ENCODE measurements around the gene NDRG3. TPM values are rescaled to one million over a fixed set of nuclear protein-coding genes. Genes with fewer than 3 reads are reported as not detected.
A peak's percentile ranks its signal among the peaks of the same experiment; 100 is the strongest.

NDRG3 gene
- total and polyA plus RNA-seq, 10 of the 15 experiments (the other 5 are each of a cell fraction or from before 2014, with no cell fraction given) = 11.2 to 29.7 (median 14.9) TPM

DNA sequence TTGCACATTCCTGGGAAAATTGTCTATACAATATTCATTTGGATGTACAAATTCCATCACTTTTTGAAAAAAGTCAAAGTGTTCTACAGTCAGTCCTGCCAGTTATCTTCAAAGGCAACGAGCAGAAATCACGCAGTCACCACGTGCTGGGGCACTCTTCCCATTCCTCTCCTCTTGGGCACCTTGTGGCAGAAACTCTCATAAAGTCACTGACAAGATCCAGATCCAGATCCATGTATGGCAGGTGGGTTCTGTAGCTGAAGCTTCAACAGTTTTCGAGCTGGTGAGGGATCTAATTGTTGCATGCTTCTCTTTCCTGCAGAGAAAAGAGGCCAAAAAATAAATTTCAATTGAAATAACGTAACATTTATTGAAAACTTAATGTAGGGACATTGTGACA is 6.7 kb upstream of the NDRG3 start:
- Histone ChIP-seq H3K27me3 (replicated peaks in 1 of 2; ENCODE audit: control insufficient read depth in 2 of 2, insufficient read depth in 2 of 2, low read length in 1 of 2) (no peaks in the 10 kb centered on the region), H3K9ac (ENCODE audit: control insufficient read depth, insufficient read depth, low read length) (no peak overlapping the region), H3K9me3 (replicated peaks; ENCODE audit: control insufficient read depth, insufficient read depth, low read length) (no peaks in the 10 kb centered on the region), H2AFZ (ENCODE audit: control insufficient read depth, low read depth, low read length) (no peak overlapping the region), H3K36me3 (ENCODE audit: control insufficient read depth in 2 of 2, insufficient read depth in 2 of 2, low read length in 1 of 2) (peaks cover 2 to 6% of the 10 kb centered on the region in 2 experiments; a peak in 2 of 4 replicates), H3K79me2 (ENCODE audit: control insufficient read depth, insufficient read depth, low read length) (no peaks in the 10 kb centered on the region), H3K4me3 (no peak overlapping the region), H3K4me1 (ENCODE audit: control insufficient read depth, insufficient read depth, low read length) (peaks cover 7% of the 10 kb centered on the region), H3K4me2 (ENCODE audit: control insufficient read depth, insufficient read depth) (no peak overlapping the region), H4K20me1 (ENCODE audit: control insufficient read depth, insufficient read depth) (no peaks in the 10 kb centered on the region), H3K27ac (ENCODE audit: control insufficient read depth, insufficient read depth) (no peak overlapping the region)
- DNase-seq (ENCODE audit: low read depth, low spot score) = no peak
- intact Hi-C loops (cut with micrococcal nuclease; ENCODE audit: unreplicated experiment) = loop anchor here (10.0 kb wide), 1 partner anchor 288 kb away; no protein-coding TSS in a partner anchor
- no peak for ATAC-seq
- TF ChIP-seq KAT2A (conservative IDR thresholded peaks at IDR 0.05; ENCODE audit: control insufficient read depth, low read depth, low read length) = no peak
- TF ChIP-seq CBX5 (IDR thresholded peaks at IDR 0.05; ENCODE audit: low read depth) = no peak
- TF ChIP-seq, protein P1, sequence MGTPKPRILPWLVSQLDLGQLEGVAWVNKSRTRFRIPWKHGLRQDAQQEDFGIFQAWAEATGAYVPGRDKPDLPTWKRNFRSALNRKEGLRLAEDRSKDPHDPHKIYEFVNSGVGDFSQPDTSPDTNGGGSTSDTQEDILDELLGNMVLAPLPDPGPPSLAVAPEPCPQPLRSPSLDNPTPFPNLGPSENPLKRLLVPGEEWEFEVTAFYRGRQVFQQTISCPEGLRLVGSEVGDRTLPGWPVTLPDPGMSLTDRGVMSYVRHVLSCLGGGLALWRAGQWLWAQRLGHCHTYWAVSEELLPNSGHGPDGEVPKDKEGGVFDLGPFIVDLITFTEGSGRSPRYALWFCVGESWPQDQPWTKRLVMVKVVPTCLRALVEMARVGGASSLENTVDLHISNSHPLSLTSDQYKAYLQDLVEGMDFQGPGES (IDR thresholded peaks at IDR 0.05) = no peak
- 88% methylated on average over 5 of the region's 5 CpGs for WGBS (ENCODE audit: insufficient coverage, insufficient replicate concordance, low lambda C conversion rate, missing lambda C conversion rate)
- FAIRE-seq = no peak
- RAD21 ChIA-PET (ENCODE audit: unreplicated experiment) = interaction anchor here (0.6 to 0.7 kb wide), 2 partner anchors 21 to 111 kb away, joined by 3 read pairs; partner anchors contain the start of gene DSN1
- SMC1A ChIA-PET (ENCODE audit: uncharacterized antibody, unreplicated experiment) = no interaction called here
- POLR2A ChIA-PET = no interaction called here
- CTCF ChIA-PET = interaction anchor here (6.0 kb wide), 1 partner anchor 8 kb away, joined by 45 read pairs; the partner anchor contains the start of gene NDRG3
- no TSS peak for BruUV-seq (replicated peaks)
- in situ Hi-C loops (cut with MboI) = no loop called here

DNA sequence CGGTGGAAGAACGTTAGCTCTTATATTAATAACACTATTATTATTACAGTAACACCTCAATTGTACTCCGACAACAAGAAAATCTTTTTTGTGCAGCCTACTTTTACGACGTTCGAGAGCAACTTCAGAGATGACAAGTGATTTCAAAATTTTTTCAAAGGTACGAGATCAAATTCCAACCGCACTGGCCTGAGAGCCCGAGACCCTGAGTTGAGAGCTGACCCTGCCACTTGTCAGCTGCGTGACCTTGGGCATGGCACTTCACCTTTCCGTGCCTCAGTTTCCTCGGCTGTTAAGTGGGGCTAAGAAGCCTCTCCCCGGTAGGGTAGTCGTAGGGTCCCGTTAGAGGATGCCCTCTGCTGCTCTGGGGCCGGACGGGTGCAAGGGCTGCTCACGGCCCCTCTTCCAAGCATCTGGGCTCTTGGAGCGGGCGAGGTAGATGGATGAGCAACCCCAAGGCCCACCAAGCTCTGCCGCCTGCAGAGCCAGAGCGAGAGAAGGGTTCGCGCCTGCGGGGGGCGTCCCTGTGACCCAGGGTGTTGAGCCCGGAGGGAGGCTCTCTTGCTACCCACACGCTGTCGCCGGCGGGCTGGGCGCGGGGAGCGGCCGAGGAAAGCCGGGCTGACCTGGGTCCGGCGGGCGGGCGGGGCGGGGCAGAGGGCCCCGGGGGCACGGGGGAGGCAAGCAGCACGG is 510 bp downstream of the NDRG3 start:
- Histone ChIP-seq H3K4me2 (ENCODE audit: control insufficient read depth, insufficient read depth) (peak overlapping the region; percentile 79), H3K79me2 (ENCODE audit: control insufficient read depth, insufficient read depth, low read length) (no peaks in the 10 kb centered on the region), H2AFZ (ENCODE audit: control insufficient read depth, low read depth, low read length) (peak overlapping the region; percentile 83), H3K4me3 (peak overlapping the region; percentile 94), H4K20me1 (ENCODE audit: control insufficient read depth, insufficient read depth) (no peaks in the 10 kb centered on the region), H3K4me1 (ENCODE audit: control insufficient read depth, insufficient read depth, low read length) (no peaks in the 10 kb centered on the region), H3K27ac (ENCODE audit: control insufficient read depth, insufficient read depth) (no peak overlapping the region), H3K9me3 (replicated peaks; ENCODE audit: control insufficient read depth, insufficient read depth, low read length) (no peaks in the 10 kb centered on the region), H3K36me3 (ENCODE audit: control insufficient read depth in 2 of 2, insufficient read depth in 2 of 2, low read length in 1 of 2) (no peaks in the 10 kb centered on the region), H3K27me3 (replicated peaks in 1 of 2; ENCODE audit: control insufficient read depth in 2 of 2, insufficient read depth in 2 of 2, low read length in 1 of 2) (no peaks in the 10 kb centered on the region), H3K9ac (ENCODE audit: control insufficient read depth, insufficient read depth, low read length) (peak overlapping the region; percentile 59)
- SMC1A ChIA-PET (ENCODE audit: uncharacterized antibody, unreplicated experiment) = interaction anchor here (0.9 to 2.6 kb wide), 8 partner anchors 9 to 239 kb away, joined by 3 to 11 read pairs (median 3); no protein-coding TSS in a partner anchor
- BruUV-seq (replicated peaks) = no TSS peak
- RAD21 ChIA-PET (ENCODE audit: unreplicated experiment) = interaction anchor here (0.9 to 2.0 kb wide), 14 partner anchors 9 to 791 kb away, joined by 3 to 11 read pairs (median 4); partner anchors contain the start of genes RAB5IF, SCAND1 and TGIF2
- 21% methylated on average over 25 of the region's 44 CpGs for WGBS (ENCODE audit: insufficient coverage, insufficient replicate concordance, low lambda C conversion rate, missing lambda C conversion rate)
- CTCF ChIA-PET = interaction anchor here (0.7 to 3.9 kb wide), 8 partner anchors 10 to 529 kb away, joined by 3 to 45 read pairs (median 6); partner anchors contain the start of gene DSN1
- in situ Hi-C loops (cut with MboI) (no loop called here), intact Hi-C loops (cut with micrococcal nuclease; ENCODE audit: unreplicated experiment) (no loop called here)
- DNase-seq (ENCODE audit: low read depth, low spot score) (no peak), ATAC-seq (no peak; the same call in 2 of the 3 replicates), FAIRE-seq (no peak)
- POLR2A ChIA-PET = interaction anchor here (1.2 to 2.2 kb wide), 4 partner anchors 11 to 172 kb away, joined by 3 to 6 read pairs (median 4); partner anchors contain the start of genes DSN1 and TGIF2
- TF ChIP-seq ZNF384 (IDR thresholded peaks at IDR 0.05; ENCODE audit: borderline replicate concordance, low read depth, low read length) (no peak), ZNF207 (IDR thresholded peaks at IDR 0.05; ENCODE audit: borderline replicate concordance) (0 out of 2 replicates have a peak, but pooled peaks have one; percentile 43), RCOR1 (conservative IDR thresholded peaks at IDR 0.05; ENCODE audit: low read depth, low read length) (no peak)
- TF ChIP-seq, protein P2, sequence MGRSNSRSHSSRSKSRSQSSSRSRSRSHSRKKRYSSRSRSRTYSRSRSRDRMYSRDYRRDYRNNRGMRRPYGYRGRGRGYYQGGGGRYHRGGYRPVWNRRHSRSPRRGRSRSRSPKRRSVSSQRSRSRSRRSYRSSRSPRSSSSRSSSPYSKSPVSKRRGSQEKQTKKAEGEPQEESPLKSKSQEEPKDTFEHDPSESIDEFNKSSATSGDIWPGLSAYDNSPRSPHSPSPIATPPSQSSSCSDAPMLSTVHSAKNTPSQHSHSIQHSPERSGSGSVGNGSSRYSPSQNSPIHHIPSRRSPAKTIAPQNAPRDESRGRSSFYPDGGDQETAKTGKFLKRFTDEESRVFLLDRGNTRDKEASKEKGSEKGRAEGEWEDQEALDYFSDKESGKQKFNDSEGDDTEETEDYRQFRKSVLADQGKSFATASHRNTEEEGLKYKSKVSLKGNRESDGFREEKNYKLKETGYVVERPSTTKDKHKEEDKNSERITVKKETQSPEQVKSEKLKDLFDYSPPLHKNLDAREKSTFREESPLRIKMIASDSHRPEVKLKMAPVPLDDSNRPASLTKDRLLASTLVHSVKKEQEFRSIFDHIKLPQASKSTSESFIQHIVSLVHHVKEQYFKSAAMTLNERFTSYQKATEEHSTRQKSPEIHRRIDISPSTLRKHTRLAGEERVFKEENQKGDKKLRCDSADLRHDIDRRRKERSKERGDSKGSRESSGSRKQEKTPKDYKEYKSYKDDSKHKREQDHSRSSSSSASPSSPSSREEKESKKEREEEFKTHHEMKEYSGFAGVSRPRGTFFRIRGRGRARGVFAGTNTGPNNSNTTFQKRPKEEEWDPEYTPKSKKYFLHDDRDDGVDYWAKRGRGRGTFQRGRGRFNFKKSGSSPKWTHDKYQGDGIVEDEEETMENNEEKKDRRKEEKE (IDR thresholded peaks at IDR 0.05) = no peak
- TF ChIP-seq, protein P3, sequence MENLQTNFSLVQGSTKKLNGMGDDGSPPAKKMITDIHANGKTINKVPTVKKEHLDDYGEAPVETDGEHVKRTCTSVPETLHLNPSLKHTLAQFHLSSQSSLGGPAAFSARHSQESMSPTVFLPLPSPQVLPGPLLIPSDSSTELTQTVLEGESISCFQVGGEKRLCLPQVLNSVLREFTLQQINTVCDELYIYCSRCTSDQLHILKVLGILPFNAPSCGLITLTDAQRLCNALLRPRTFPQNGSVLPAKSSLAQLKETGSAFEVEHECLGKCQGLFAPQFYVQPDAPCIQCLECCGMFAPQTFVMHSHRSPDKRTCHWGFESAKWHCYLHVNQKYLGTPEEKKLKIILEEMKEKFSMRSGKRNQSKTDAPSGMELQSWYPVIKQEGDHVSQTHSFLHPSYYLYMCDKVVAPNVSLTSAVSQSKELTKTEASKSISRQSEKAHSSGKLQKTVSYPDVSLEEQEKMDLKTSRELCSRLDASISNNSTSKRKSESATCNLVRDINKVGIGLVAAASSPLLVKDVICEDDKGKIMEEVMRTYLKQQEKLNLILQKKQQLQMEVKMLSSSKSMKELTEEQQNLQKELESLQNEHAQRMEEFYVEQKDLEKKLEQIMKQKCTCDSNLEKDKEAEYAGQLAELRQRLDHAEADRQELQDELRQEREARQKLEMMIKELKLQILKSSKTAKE (IDR thresholded peaks at IDR 0.05; ENCODE audit: low read depth, poor library complexity, severe bottlenecking) = no peak
